HUES64 (cell line): ENCODE data around the gene BBS9.
"Not testable (repeated sequence)": the region's sequence is repeated elsewhere in the genome, so short reads cannot be mapped to it uniquely, and the experiment has no call there.

Source experiments
- H3K27ac ChIP-seq: 2 replicates; pipeline ENCODE4 v1.7.0; 2013; ENCODE audit warnings: low read depth, low read length, inconsistent platforms
- H3K27me3 ChIP-seq: 2 replicates; pipeline ENCODE4 v1.6.1; 2013; ENCODE audit warnings: mild to moderate bottlenecking, low read length; ENCODE audit not compliant: insufficient read depth
- H3K36me3 ChIP-seq: 2 replicates; pipeline ENCODE4 v1.6.1; 2013; ENCODE audit warnings: mild to moderate bottlenecking, low read length; ENCODE audit not compliant: insufficient read depth
- H3K4me1 ChIP-seq: 2 replicates; pipeline ENCODE4 v1.6.1; 2013; ENCODE audit warnings: mild to moderate bottlenecking, low read length, moderate library complexity; ENCODE audit not compliant: insufficient read depth
- H3K4me3 ChIP-seq: 2 replicates; pipeline ENCODE4 v1.5.1; 2013; ENCODE audit warnings: mild to moderate bottlenecking, low read length, moderate library complexity
- H3K9ac ChIP-seq: 2 replicates; pipeline ENCODE4 v1.6.1; 2013; ENCODE audit warnings: mild to moderate bottlenecking, low read depth, low read length
- H3K9me3 ChIP-seq: 2 replicates; pipeline ENCODE4 v1.6.1; 2013; ENCODE audit warnings: low read depth, low read length; ENCODE audit not compliant: insufficient read depth
- WGBS: fragments of 150-250, 120-280 bp; methylation state at CpG from one replicate; pipeline ENCODE4 v1.1.7; 2013; ENCODE audit warnings: missing lambda C conversion rate; 5-methylcytosine and 5-hydroxymethylcytosine counted together

The BBS9 gene

DNA sequence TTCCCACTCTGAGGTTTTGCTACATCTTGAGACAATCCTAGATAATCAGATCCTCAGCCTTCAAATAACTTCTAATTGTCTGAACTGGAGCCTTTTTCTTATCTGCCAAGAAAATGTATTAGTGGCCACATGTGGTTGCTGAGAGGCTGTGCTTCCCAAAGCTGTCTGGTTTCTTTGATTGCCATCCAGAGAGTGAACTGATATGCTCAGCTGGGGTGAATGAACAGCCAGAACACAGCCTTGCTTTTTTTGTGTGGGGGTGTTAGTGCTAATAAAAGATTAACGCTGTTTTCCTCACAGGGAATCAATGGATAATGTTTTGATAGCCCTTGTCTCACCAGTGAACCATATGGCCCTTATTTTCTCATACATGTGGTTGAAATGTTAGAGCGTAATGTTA lies 66.9 kb downstream of the BBS9 start:
- Histone ChIP-seq H3K9ac (no peak overlapping the region), H3K4me3 (no peak overlapping the region), H3K4me1 (0 out of 2 replicates have a peak, but pooled peaks cover 4% of the 10 kb centered on the region), H3K9me3 (no peaks in the 10 kb centered on the region), H3K27me3 (no peaks in the 10 kb centered on the region), H3K36me3 (no peaks in the 10 kb centered on the region), H3K27ac (no peak overlapping the region)
- WGBS = 95% methylated on average over 2 of the region's 2 CpGs

DNA sequence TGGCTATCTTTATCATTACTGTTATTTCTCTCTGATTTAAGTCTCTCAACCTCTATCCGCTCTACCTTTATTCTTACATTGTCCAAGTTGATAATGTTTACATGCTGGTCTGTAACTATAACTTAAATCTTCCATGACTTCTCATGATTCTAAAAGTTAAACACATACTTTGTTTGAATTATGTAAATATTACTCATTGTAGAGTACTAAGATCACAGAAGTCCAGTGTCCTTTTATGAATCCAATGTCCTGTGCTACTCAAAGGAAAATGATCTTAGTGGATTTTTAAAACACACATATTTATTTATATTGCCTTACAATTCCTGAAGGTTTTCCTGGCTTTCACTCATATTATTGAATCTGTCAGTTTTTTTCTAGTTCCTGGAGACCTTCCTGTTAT lies 70.9 kb downstream of the BBS9 start:
- no peaks in the 10 kb centered on the region for H3K4me1 ChIP-seq
- H3K27me3 ChIP-seq = no peaks in the 10 kb centered on the region
- H3K9ac ChIP-seq = no peak overlapping the region
- no peak overlapping the region for H3K27ac ChIP-seq
- WGBS = 100% methylated on average over 1 of the region's 1 CpG
- H3K36me3 ChIP-seq = no peaks in the 10 kb centered on the region
- H3K4me3 ChIP-seq = no peak overlapping the region
- no peaks in the 10 kb centered on the region for H3K9me3 ChIP-seq

DNA sequence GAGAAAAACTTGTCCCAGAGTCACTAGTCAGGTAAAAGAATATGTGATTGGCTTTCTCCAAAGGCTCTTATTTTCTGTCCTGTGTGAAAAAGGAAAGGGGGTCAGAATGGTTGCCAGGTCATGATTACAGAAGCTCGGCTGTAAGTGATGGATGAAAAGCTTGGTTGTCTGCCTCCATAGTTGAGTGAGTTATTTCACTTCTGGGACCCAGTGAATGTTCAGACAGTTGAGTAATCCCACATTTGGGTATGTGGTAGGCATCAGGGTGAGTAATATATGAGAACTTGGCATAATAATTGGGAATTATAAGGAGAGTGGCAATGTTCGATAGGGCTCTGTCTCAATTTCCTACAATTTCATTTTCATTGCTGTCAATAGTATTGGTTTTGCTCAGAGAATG lies 72.5 kb downstream of the BBS9 start:
- Histone ChIP-seq H3K36me3 (no peaks in the 10 kb centered on the region), H3K9ac (no peak overlapping the region), H3K4me1 (no peaks in the 10 kb centered on the region), H3K9me3 (no peaks in the 10 kb centered on the region), H3K27me3 (no peaks in the 10 kb centered on the region), H3K4me3 (no peak overlapping the region), H3K27ac (no peak overlapping the region)
- WGBS = 96% methylated on average over 2 of the region's 2 CpGs

DNA sequence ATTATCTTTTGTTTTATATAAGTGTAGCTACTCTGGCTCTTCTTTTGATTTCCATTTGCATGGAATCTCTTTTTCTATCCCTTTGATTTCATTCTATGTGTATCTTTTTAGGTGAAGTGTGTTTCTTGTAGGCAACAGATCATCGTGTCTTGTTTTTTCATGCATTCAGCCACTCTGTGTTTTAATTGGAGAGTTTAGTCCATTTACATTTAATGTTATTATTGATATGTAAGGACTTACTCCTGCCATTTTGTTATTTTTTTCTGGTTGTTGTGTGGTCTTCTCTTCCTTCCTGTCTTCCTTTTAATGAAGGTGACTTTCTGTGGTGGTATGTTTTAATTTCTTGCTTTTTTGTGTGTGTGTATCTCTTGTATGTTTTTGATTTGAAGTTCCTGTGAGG lies 81.6 kb downstream of the BBS9 start:
- Histone ChIP-seq H3K4me1 (peaks cover 1% of the 10 kb centered on the region; the same call in 1 of the 2 replicates), H3K4me3 (no peak overlapping the region), H3K9ac (no peak overlapping the region), H3K27me3 (no peaks in the 10 kb centered on the region), H3K9me3 (peaks cover 10% of the 10 kb centered on the region; the same call in 1 of the 2 replicates), H3K27ac (no peak overlapping the region), H3K36me3 (no peaks in the 10 kb centered on the region)
- WGBS = no CpG with 5 or more reads among the region's 1 CpG

DNA sequence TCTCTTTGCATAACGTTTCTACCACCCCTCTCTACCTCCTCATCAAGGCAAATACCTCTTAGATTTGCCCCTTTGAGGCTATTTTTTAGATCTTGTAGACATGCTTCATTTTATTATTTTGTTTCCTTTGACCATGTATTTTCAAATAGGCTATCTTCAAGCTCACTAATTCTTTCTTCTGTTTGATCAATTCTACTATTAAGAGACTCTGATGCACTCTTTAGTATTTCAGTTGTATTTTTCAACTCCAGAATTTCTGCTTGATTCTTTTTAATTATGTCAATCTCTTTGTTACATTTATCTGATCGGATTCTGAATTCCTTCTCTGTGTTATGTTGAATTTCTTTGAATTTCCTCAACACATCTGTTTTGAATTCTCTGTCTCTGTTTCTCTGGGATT lies 82.8 kb downstream of the BBS9 start:
- no peaks in the 10 kb centered on the region for H3K36me3 ChIP-seq
- peaks cover 3% of the 10 kb centered on the region; the same call in 1 of the 2 replicates for H3K4me1 ChIP-seq
- H3K4me3 ChIP-seq = no peak overlapping the region
- WGBS = 100% methylated on average over 1 of the region's 2 CpGs
- H3K9ac ChIP-seq = no peak overlapping the region
- H3K27me3 ChIP-seq = no peaks in the 10 kb centered on the region
- peaks cover 10% of the 10 kb centered on the region; the same call in 1 of the 2 replicates for H3K9me3 ChIP-seq
- H3K27ac ChIP-seq = no peak overlapping the region

DNA sequence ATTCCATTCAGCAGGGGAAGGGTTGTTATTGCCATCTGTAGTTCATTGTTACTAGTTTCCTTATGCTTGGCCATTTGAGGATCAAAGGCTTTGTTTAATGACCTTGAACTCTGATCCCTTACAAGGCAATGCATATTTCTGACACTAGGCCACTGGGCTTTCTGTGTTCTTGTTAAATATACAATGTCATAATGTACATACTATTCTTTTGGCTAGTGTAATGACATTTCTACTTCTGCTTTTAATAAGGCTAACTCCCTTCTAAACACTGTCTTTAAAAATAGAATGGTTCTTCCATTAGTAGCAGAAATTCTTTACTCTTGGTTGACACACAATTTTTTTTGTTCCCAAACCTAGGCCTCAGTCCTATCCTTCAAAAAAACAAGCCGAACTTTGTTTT lies 86.6 kb downstream of the BBS9 start:
- WGBS = 80% methylated on average over 1 of the region's 1 CpG
- Histone ChIP-seq H3K27me3 (no peaks in the 10 kb centered on the region), H3K9me3 (peaks cover 11% of the 10 kb centered on the region; the same call in 1 of the 2 replicates)

DNA sequence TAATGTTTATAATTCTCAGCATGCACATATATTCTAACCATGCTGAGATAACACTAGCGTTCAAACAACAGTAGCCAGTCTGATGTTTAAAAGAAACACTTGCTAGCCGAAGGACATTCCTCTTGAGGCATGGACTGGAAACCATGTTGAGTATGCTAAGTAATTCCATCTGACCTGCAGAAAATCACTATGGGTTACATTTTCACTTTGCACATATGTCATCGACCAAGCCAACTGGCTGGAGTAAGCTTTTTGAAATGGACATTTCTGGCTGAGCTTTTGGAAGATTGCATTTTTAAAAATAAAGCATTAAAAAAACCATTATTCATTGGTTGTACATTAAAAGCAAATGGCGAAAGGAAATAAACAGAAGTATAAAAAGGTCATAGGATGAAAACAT lies 88.2 kb downstream of the BBS9 start:
- Histone ChIP-seq H3K36me3 (no peaks in the 10 kb centered on the region), H3K9ac (no peak overlapping the region), H3K4me3 (no peak overlapping the region), H3K4me1 (peaks cover 3% of the 10 kb centered on the region; the same call in 1 of the 2 replicates), H3K27me3 (no peaks in the 10 kb centered on the region), H3K9me3 (0 out of 2 replicates have a peak, but pooled peaks cover 3% of the 10 kb centered on the region), H3K27ac (no peak overlapping the region)
- 96% methylated on average over 3 of the region's 4 CpGs for WGBS

More for the DNA sequence above, 86.6 kb downstream of the BBS9 start:
- Histone ChIP-seq H3K4me1 (peaks cover 3% of the 10 kb centered on the region; the same call in 1 of the 2 replicates), H3K36me3 (no peaks in the 10 kb centered on the region), H3K27ac (no peak overlapping the region), H3K4me3 (no peak overlapping the region), H3K9ac (no peak overlapping the region)

DNA sequence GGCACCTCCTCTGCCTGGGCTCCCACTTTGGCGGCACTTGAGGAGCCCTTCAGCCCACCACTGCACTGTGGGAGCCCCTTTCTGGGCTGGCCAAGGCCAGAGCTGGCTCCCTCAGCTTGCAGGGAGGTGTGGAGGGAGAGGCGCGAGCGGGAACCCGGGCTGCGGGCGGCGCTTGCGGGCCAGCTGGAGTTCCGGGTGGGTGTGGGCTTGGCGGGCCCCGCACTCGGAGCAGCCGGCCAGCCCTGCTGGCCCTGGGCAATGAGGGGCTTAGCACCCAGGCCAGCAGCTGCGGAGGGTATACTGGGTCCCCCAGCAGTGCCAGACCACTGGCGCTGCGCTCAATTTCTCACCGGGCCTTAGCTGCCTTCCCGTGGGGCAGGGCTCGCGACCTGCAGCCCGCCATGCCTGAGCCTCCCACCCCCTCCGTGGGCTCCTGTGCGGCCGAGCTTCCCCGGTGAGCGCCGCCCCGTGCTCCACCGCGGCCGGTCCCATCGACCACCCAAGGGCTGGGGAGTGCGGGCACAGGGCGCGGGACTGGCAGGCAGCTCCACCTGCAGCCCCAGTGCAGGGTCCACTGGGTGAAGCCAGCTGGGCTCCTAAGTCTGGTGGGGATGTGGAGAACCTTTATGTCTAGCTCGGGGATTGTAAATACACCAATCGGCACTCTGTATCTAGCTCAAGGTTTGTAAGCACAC lies 89.6 kb downstream of the BBS9 start:
- not testable (repeated sequence) for H3K9me3 ChIP-seq, H3K27ac ChIP-seq, H3K27me3 ChIP-seq, H3K4me3 ChIP-seq, H3K9ac ChIP-seq, H3K4me1 ChIP-seq, H3K36me3 ChIP-seq
- 94% methylated on average over 38 of the region's 38 CpGs for WGBS

DNA sequence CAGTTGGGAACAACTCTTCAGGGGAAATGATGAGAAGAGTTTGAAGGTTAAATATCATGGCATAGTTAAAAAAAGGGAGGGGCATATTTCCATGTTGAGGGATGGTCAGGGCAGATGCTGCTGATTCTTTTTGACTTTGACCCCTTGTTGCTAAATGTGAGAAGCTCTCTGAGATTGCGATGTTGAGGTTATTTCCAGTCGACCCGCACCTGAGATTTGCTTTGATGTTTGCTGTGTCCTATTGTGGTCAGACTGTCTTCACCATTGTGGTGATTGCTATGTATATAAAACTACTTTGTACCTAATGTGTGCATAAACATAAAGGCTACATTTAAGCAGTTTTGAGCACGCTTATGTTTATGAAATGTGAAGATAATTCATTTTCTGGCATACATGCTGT lies 90.9 kb downstream of the BBS9 start:
- WGBS = 94% methylated on average over 4 of the region's 4 CpGs
- Histone ChIP-seq H3K27me3 (no peaks in the 10 kb centered on the region), H3K9ac (no peak overlapping the region), H3K9me3 (0 out of 2 replicates have a peak, but pooled peaks cover 3% of the 10 kb centered on the region), H3K36me3 (no peaks in the 10 kb centered on the region), H3K4me3 (no peak overlapping the region), H3K27ac (no peak overlapping the region), H3K4me1 (peaks cover 3% of the 10 kb centered on the region; the same call in 1 of the 2 replicates)

DNA sequence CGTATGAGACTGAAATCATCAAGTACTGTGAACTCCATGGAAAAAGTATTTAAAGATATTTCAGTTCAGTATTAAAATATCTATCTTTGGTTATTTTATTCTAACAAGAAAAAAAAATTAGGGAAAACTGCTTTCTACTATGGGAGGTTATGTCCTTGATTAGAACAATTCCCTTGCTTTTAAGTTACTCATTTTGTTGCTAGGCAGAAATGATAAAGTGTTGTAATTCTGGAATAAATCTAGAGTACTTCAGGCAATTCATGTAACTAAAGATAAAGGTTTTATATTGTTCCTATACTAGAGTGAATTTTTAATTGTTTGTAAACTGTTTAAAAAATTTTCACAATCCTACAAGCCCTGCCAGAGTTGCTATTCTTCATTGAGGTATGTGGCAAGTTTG lies 92.0 kb downstream of the BBS9 start:
- 71% methylated on average over 1 of the region's 1 CpG for whole genome bisulfite sequencing
- no peak overlapping the region for H3K27ac ChIP-seq
- H3K4me1 ChIP-seq = no peaks in the 10 kb centered on the region

DNA sequence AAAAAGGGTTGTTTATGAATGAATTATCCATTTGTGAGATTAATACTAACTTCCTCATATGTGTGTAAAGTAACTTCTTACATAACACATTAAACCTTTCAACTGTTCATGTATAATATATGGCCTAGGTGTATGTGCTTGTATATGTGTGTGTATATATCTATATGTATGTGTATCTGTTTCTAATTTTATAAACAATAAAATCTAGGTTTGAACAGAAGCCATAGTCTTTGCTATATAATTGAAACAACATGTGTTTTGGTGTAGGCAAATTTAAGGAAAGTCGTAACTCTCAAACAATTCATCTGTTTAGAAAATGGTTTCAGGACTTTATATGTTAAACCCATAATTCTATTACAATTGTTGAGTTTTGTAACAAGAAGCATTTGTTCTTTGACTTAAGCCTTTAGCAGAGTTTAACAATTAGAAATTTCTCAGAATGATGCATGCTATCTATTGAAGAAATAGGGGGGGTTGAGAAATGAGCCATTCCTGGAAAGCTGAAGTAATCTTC lies 103.3 kb downstream of the BBS9 start:
- H3K27me3 ChIP-seq = no peaks in the 10 kb centered on the region
- WGBS = no CpG with 5 or more reads among the region's 1 CpG
- no peak overlapping the region for H3K9ac ChIP-seq
- no peak overlapping the region for H3K27ac ChIP-seq
- no peaks in the 10 kb centered on the region for H3K36me3 ChIP-seq
- no peak overlapping the region for H3K4me3 ChIP-seq
- H3K9me3 ChIP-seq = no peaks in the 10 kb centered on the region
- H3K4me1 ChIP-seq = no peaks in the 10 kb centered on the region

More for the DNA sequence above, 92.0 kb downstream of the BBS9 start:
- no peak overlapping the region for H3K4me3 ChIP-seq
- H3K9me3 ChIP-seq = 0 out of 2 replicates have a peak, but pooled peaks cover 3% of the 10 kb centered on the region
- H3K36me3 ChIP-seq = no peaks in the 10 kb centered on the region
- H3K9ac ChIP-seq = no peak overlapping the region
- H3K27me3 ChIP-seq = no peaks in the 10 kb centered on the region
